HCT116 (cell line): Measurements from ENCODE around the gene ABCC11. TPM values are rescaled to one million over a fixed set of nuclear protein-coding genes. Genes with fewer than 3 reads are reported as not detected.

Source experiments
- ATAC-seq: fragments of 200-7000 bp; cut with Tn5 transposase; 2 replicates; pipeline ENCODE4 v1.9.1; 2020; ENCODE audit warnings: mild to moderate bottlenecking, moderate library complexity
- BruUV-seq: library from RNA; stranded (reverse); fragments of 400-500 nt; replicated peaks from 2 replicates; lab custom pipeline; 2021; lab: Mats Ljungman, UMichigan
- CTCF ChIA-PET: fragments of 300-600 bp; sonication (Branson Sonifier 250); formaldehyde crosslinking; loops from one replicate; lab custom pipeline; 2021; ENCODE audit warnings: antibody characterized with exemption; lab: Charles Lee
- POLR2A ChIA-PET: fragments of 300-600, 350-600 bp; sonication (Branson Sonifier 250); formaldehyde crosslinking; loops from one replicate; lab custom pipeline; 2021; ENCODE audit warnings: antibody characterized with exemption; lab: Charles Lee
- RAD21 ChIA-PET, 2 experiments: fragments of 300-600 bp; sonication (Branson Sonifier 250); formaldehyde crosslinking; loops; one replicate each; lab custom pipeline; 2023; ENCODE audit warnings: low total read pairs in 2 of 2; ENCODE audit not compliant: uncharacterized antibody in 2 of 2, unreplicated experiment in 2 of 2, low non-redundant PET in 1 of 2; lab: Charles Lee
- DNase-seq: peaks from one replicate; pipeline ENCODE4 v3.0.0-alpha.2; 2010; ENCODE audit warnings: low read depth, low spot score
- H2AFZ ChIP-seq: fragments of 200-600 bp; shearing (Covaris generic), sonication (generic); 2 replicates; pipeline ENCODE4 v1.6.1; 2017; ENCODE audit warnings: low read depth, mixed run types, mixed read lengths, antibody characterized with exemption, low read length; ENCODE audit not compliant: poor library complexity, severe bottlenecking
- H3K27ac ChIP-seq: 2 replicates; pipeline ENCODE4 v1.5.1; 2012; ENCODE audit warnings: low read depth, low read length
- H3K27me3 ChIP-seq: fragments of 200-600 bp; sonication (generic); 2 replicates; pipeline ENCODE4 v1.6.1; 2016; ENCODE audit warnings: mixed run types, low read length, mixed read lengths; ENCODE audit not compliant: insufficient read depth
- H3K36me3 ChIP-seq, 2 experiments: fragments of 200-500 bp in 1 of 2; fragments of 200-600 bp in 1 of 2; sonication (Bioruptor generic) in 1 of 2; sonication (generic) in 1 of 2; 2 replicates each; pipeline versions ENCODE4 v1.5.1 to v1.6.1; 2014 to 2016; ENCODE audit warnings: low read length in 2 of 2, inconsistent platforms in 1 of 2, mixed read lengths in 1 of 2, mixed run types in 1 of 2; ENCODE audit not compliant: insufficient read depth in 2 of 2, control insufficient read depth in 1 of 2
- H3K4me1 ChIP-seq, 2 experiments: fragments of 200-600 bp in 1 of 2; sonication (generic) in 1 of 2; 2 replicates each; pipeline versions ENCODE4 v1.5.1 to v1.6.1; 2012 to 2017; ENCODE audit warnings: low read length in 2 of 2, inconsistent platforms in 1 of 2, mild to moderate bottlenecking in 1 of 2, mixed read lengths in 1 of 2, mixed run types in 1 of 2, moderate library complexity in 1 of 2; ENCODE audit not compliant: insufficient read depth in 2 of 2, control insufficient read depth in 1 of 2
- H3K4me2 ChIP-seq: fragments of 200-600 bp; sonication (generic); 2 replicates; pipeline ENCODE4 v1.6.1; 2017; ENCODE audit warnings: mixed run types, low read length, mixed read lengths
- H3K4me3 ChIP-seq, 2 experiments: fragments of 200-600 bp in 1 of 2; sonication (generic) in 1 of 2; replicated peaks in 1 of 2; 2 replicates each; pipeline ENCODE4 v1.5.1; 2011 to 2016; ENCODE audit warnings: low read length in 2 of 2, control low read depth in 1 of 2, low read depth in 1 of 2, mild to moderate bottlenecking in 1 of 2, mixed read lengths in 1 of 2, mixed run types in 1 of 2
- H3K79me2 ChIP-seq: fragments of 200-600 bp; sonication (generic); 2 replicates; pipeline ENCODE4 v1.6.1; 2017; ENCODE audit warnings: mild to moderate bottlenecking, mixed run types, low read length, moderate library complexity, mixed read lengths; ENCODE audit not compliant: insufficient read depth
- H3K9ac ChIP-seq: fragments of 200-600 bp; sonication (generic); 2 replicates; pipeline ENCODE4 v1.6.1; 2016; ENCODE audit warnings: low read length, mixed read lengths
- H3K9me2 ChIP-seq: fragments of 200-600 bp; sonication (generic), shearing (Covaris generic); 2 replicates; pipeline ENCODE4 v1.6.1; 2017; ENCODE audit warnings: mixed run types, mild to moderate bottlenecking, moderate library complexity; ENCODE audit not compliant: insufficient read depth
- H3K9me3 ChIP-seq, 2 experiments: fragments of 200-500 bp in 1 of 2; fragments of 200-600 bp in 1 of 2; sonication (Bioruptor generic) in 1 of 2; sonication (generic) in 1 of 2; 2 replicates each; pipeline ENCODE4 v1.6.1; 2014 to 2017; ENCODE audit warnings: low read length in 2 of 2, mixed read lengths in 2 of 2, inconsistent platforms in 1 of 2, low read depth in 1 of 2, mild to moderate bottlenecking in 1 of 2, mixed run types in 1 of 2, moderate library complexity in 1 of 2; ENCODE audit not compliant: control insufficient read depth in 1 of 2, insufficient read depth in 1 of 2
- H4K20me1 ChIP-seq: fragments of 200-600 bp; sonication (generic), shearing (Covaris generic); 2 replicates; pipeline ENCODE4 v1.6.1; 2017; ENCODE audit warnings: mixed run types, mild to moderate bottlenecking, moderate library complexity; ENCODE audit not compliant: insufficient read depth
- ATF3 ChIP-seq: IDR thresholded peaks from 2 replicates; pipeline ENCODE4 v1.6.1; 2012
- CBX3 ChIP-seq: IDR thresholded peaks from 2 replicates; pipeline ENCODE4 v1.6.1; 2012; ENCODE audit warnings: low read depth
- CEBPB ChIP-seq: IDR thresholded peaks from 2 replicates; pipeline ENCODE4 v1.6.1; 2012; ENCODE audit warnings: low read depth
- EGR1 ChIP-seq: IDR thresholded peaks from 2 replicates; pipeline ENCODE4 v1.6.1; 2012; ENCODE audit warnings: low read depth
- EZH2 ChIP-seq: fragments of 200-600 bp; sonication (generic); IDR thresholded peaks from 2 replicates; pipeline ENCODE4 v1.6.1; 2017; ENCODE audit warnings: antibody characterized with exemption, mixed run types
- EZH2phosphoT487 ChIP-seq: fragments of 200-600 bp; IDR thresholded peaks from 2 replicates; pipeline ENCODE4 v1.6.1; 2018; ENCODE audit warnings: antibody characterized with exemption, borderline replicate concordance
- FOSL1 ChIP-seq: IDR thresholded peaks from 2 replicates; pipeline ENCODE4 v1.6.1; 2012; ENCODE audit warnings: low read depth
- POLR2A ChIP-seq: IDR thresholded peaks from 2 replicates; pipeline ENCODE4 v1.7.0; 2011; ENCODE audit warnings: borderline replicate concordance; ENCODE audit not compliant: insufficient read depth, insufficient read length; ENCODE audit errors: extremely low read depth
- RAD21 ChIP-seq: IDR thresholded peaks from 2 replicates; pipeline ENCODE4 v1.6.1; 2012; ENCODE audit warnings: low read depth, mild to moderate bottlenecking
- SIN3A ChIP-seq: IDR thresholded peaks from 2 replicates; pipeline ENCODE4 v1.6.1; 2012; ENCODE audit warnings: low read depth
- SP1 ChIP-seq: IDR thresholded peaks from 2 replicates; pipeline ENCODE4 v1.6.1; 2012; ENCODE audit warnings: low read depth
- TCF7L2 ChIP-seq: IDR thresholded peaks from 2 replicates; pipeline ENCODE4 v1.7.0; 2011; ENCODE audit warnings: borderline replicate concordance, inconsistent platforms; ENCODE audit not compliant: insufficient read depth, insufficient read length; ENCODE audit errors: extremely low read depth
- ZFX ChIP-seq: fragments of 450-650 bp; IDR thresholded peaks from 2 replicates; pipeline ENCODE4 v1.6.1; 2017
- ZNF274 ChIP-seq: fragments of 200-500 bp; sonication (Bioruptor generic); IDR thresholded peaks from 2 replicates; pipeline ENCODE4 v1.6.1; 2014; ENCODE audit warnings: mild to moderate bottlenecking, low read depth, low read length, inconsistent platforms
- intact Hi-C: fragments of 100-400 bp; cut with micrococcal nuclease; formaldehyde crosslinking; loops from 2 replicates; pipeline ENCODE4 v1.10.0; 2022
- total RNA-seq: library from RNA; stranded (reverse); gene quantifications from one replicate; pipeline ENCODE4 v1.2.1, GENCODE V29; 2021; ENCODE audit not compliant: unreplicated experiment
- TF ChIP-seq, protein P1 (sequence below): IDR thresholded peaks from 2 replicates; pipeline ENCODE4 v1.6.1; 2012; ENCODE audit warnings: low read depth
- TF ChIP-seq, protein P2 (sequence below): IDR thresholded peaks from 2 replicates; pipeline ENCODE4 v1.6.1; 2011; ENCODE audit warnings: mild to moderate bottlenecking, low read length, moderate library complexity; ENCODE audit not compliant: insufficient replicate concordance; ENCODE audit errors: extremely low read depth
- TF ChIP-seq, protein P3 (sequence below): IDR thresholded peaks from 2 replicates; pipeline ENCODE4 v1.6.1; 2012

Gene ABCC11
- total RNA-seq, 1 experiment from 2014 or later, result 0.54 TPM

DNA sequence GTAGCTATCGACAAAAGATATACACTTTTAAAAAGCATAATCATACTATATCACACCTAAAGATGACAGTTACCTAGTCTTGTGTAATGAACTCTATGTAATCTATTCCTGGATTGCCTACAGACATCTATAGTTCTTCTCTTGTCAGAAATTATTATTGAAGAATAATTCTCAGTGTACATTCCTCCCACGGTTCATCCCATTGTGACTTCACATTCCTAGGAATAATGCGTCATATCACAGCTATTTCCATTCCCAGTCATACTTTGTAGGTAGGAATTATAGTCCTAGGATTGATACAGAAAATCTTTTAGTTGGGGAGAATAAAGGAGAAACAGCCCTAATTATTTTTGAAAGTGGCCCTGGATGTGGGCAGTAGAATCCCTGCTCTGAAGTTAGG is 44.0 kb upstream of the ABCC11 start:
- Histone ChIP-seq H4K20me1 (no peaks in the 10 kb centered on the region), H3K4me2 (no peak overlapping the region), H3K9ac (no peak overlapping the region), H3K9me3 (no peaks in the 10 kb centered on the region), H3K4me3 (no peak overlapping the region), H3K27ac (no peak overlapping the region), H3K27me3 (no peaks in the 10 kb centered on the region), H2AFZ (no peak overlapping the region), H3K36me3 (peaks cover 0 to 10% of the 10 kb centered on the region in 2 experiments; a peak in 1 of 4 replicates), H3K4me1 (peaks cover 8 to 16% of the 10 kb centered on the region in 2 experiments), H3K79me2 (0 out of 2 replicates have a peak, but pooled peaks cover 4% of the 10 kb centered on the region), H3K9me2 (no peaks in the 10 kb centered on the region)
- TF ChIP-seq, protein P1, sequence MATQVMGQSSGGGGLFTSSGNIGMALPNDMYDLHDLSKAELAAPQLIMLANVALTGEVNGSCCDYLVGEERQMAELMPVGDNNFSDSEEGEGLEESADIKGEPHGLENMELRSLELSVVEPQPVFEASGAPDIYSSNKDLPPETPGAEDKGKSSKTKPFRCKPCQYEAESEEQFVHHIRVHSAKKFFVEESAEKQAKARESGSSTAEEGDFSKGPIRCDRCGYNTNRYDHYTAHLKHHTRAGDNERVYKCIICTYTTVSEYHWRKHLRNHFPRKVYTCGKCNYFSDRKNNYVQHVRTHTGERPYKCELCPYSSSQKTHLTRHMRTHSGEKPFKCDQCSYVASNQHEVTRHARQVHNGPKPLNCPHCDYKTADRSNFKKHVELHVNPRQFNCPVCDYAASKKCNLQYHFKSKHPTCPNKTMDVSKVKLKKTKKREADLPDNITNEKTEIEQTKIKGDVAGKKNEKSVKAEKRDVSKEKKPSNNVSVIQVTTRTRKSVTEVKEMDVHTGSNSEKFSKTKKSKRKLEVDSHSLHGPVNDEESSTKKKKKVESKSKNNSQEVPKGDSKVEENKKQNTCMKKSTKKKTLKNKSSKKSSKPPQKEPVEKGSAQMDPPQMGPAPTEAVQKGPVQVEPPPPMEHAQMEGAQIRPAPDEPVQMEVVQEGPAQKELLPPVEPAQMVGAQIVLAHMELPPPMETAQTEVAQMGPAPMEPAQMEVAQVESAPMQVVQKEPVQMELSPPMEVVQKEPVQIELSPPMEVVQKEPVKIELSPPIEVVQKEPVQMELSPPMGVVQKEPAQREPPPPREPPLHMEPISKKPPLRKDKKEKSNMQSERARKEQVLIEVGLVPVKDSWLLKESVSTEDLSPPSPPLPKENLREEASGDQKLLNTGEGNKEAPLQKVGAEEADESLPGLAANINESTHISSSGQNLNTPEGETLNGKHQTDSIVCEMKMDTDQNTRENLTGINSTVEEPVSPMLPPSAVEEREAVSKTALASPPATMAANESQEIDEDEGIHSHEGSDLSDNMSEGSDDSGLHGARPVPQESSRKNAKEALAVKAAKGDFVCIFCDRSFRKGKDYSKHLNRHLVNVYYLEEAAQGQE, result no peak
- TF ChIP-seq, protein P2, sequence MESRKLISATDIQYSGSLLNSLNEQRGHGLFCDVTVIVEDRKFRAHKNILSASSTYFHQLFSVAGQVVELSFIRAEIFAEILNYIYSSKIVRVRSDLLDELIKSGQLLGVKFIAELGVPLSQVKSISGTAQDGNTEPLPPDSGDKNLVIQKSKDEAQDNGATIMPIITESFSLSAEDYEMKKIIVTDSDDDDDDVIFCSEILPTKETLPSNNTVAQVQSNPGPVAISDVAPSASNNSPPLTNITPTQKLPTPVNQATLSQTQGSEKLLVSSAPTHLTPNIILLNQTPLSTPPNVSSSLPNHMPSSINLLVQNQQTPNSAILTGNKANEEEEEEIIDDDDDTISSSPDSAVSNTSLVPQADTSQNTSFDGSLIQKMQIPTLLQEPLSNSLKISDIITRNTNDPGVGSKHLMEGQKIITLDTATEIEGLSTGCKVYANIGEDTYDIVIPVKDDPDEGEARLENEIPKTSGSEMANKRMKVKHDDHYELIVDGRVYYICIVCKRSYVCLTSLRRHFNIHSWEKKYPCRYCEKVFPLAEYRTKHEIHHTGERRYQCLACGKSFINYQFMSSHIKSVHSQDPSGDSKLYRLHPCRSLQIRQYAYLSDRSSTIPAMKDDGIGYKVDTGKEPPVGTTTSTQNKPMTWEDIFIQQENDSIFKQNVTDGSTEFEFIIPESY, result no peak
- TF ChIP-seq FOSL1 (no peak), EZH2phosphoT487 (no peak), TCF7L2 (no peak), CEBPB (no peak), ZFX (no peak), SIN3A (no peak), POLR2A (no peak), ATF3 (no peak), CBX3 (no peak), EZH2 (no peak), RAD21 (no peak), EGR1 (no peak), ZNF274 (no peak), SP1 (no peak)
- TF ChIP-seq, protein P3, sequence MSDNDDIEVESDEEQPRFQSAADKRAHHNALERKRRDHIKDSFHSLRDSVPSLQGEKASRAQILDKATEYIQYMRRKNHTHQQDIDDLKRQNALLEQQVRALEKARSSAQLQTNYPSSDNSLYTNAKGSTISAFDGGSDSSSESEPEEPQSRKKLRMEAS, result no peak
- intact Hi-C loops, result no loop called here
- POLR2A ChIA-PET, result no interaction called here
- BruUV-seq, result no TSS peak
- CTCF ChIA-PET, result no interaction called here
- no peak for ATAC-seq
- DNase-seq, result no peak
- RAD21 ChIA-PET, result no interaction called here
